Endothelial cell of umbilical vein (primary cell): ENCODE measurements around the gene RPH3AL. TPM values are rescaled to one million over a fixed set of nuclear protein-coding genes. Genes with fewer than 3 reads are reported as not detected.

ENCODE experiments used
- BruUV-seq: library from RNA; stranded (reverse); fragments of 400-500 nt; replicated peaks from 2 replicates; lab custom pipeline; 2021; lab: Mats Ljungman, UMichigan
- CTCF ChIA-PET: fragments of 300-600, 350-600 bp; sonication (Branson Sonifier 250); formaldehyde crosslinking; loops from one replicate; lab custom pipeline; 2021; ENCODE audit warnings: antibody characterized with exemption, inconsistent platforms; lab: Charles Lee
- POLR2A ChIA-PET: fragments of 300-600, 350-600 bp; sonication (Branson Sonifier 250); formaldehyde crosslinking; loops from one replicate; lab custom pipeline; 2021; ENCODE audit warnings: antibody characterized with exemption, inconsistent platforms; lab: Charles Lee
- DNase-seq: peaks from one replicate; pipeline ENCODE4 v3.0.0-alpha.2; 2011; ENCODE audit warnings: low read depth, low spot score
- FAIRE-seq: peaks from 2 replicates; lab custom pipeline; 2011; peaks lifted over from hg19 to GRCh38; lab: Jason Lieb, UNC
- H2AFZ ChIP-seq: 2 replicates; pipeline ENCODE4 v1.6.0; 2012; ENCODE audit warnings: low read depth, low read length, control low read depth, inconsistent platforms
- H3K27ac ChIP-seq: 2 replicates; pipeline ENCODE4 v1.5.1; 2011; ENCODE audit warnings: low read depth, mild to moderate bottlenecking, control low read depth, low read length, moderate library complexity; ENCODE audit not compliant: insufficient read depth
- H3K27me3 ChIP-seq, 2 experiments: 2 replicates each; pipeline versions ENCODE4 v1.6.0 to v1.6.1; 2011; ENCODE audit warnings: low read length in 2 of 2, mixed read lengths in 1 of 2; ENCODE audit not compliant: control insufficient read depth in 2 of 2, insufficient read depth in 2 of 2
- H3K36me3 ChIP-seq, 2 experiments: 2 replicates in 1 of 2; 3 replicates in 1 of 2; pipeline ENCODE4 v1.5.1; 2011; ENCODE audit warnings: low read length in 2 of 2, mild to moderate bottlenecking in 1 of 2, moderate library complexity in 1 of 2; ENCODE audit not compliant: control insufficient read depth in 2 of 2, insufficient read depth in 2 of 2; ENCODE audit errors: extremely low read depth in 1 of 2
- H3K4me1 ChIP-seq: 3 replicates; pipeline ENCODE4 v1.5.1; 2011; ENCODE audit warnings: mild to moderate bottlenecking, low read length; ENCODE audit not compliant: control insufficient read depth, insufficient read depth; ENCODE audit errors: extremely low read depth
- H3K4me2 ChIP-seq: 2 replicates; pipeline ENCODE4 v1.6.1; 2011; ENCODE audit warnings: low read length, control low read depth, mixed read lengths; ENCODE audit not compliant: insufficient read depth
- H3K4me3 ChIP-seq, 3 experiments: fragments of 200-600 bp in 1 of 3; sonication (generic), shearing (Covaris generic) in 1 of 3; replicated peaks in 1 of 3; 2 replicates each; pipeline ENCODE4 v1.5.1; 2011 to 2016; ENCODE audit warnings: control low read depth in 3 of 3, low read length in 3 of 3, mild to moderate bottlenecking in 2 of 3, inconsistent platforms in 1 of 3, low read depth in 1 of 3, moderate library complexity in 1 of 3; ENCODE audit not compliant: insufficient read depth in 1 of 3
- H3K79me2 ChIP-seq: 2 replicates; pipeline ENCODE4 v1.6.0; 2012; ENCODE audit warnings: low read length, inconsistent platforms; ENCODE audit not compliant: control insufficient read depth, insufficient read depth
- H3K9ac ChIP-seq: replicated peaks from 2 replicates; pipeline ENCODE3; 2011; ENCODE audit warnings: low read length, control low read depth; ENCODE audit not compliant: insufficient read depth; ENCODE audit errors: extremely low read depth
- H3K9me1 ChIP-seq: replicated peaks from 3 replicates; pipeline ENCODE4 v1.6.0; 2011; ENCODE audit warnings: mild to moderate bottlenecking, low read length; ENCODE audit not compliant: control insufficient read depth, insufficient read depth; ENCODE audit errors: extremely low read depth
- H3K9me3 ChIP-seq: replicated peaks from 2 replicates; pipeline ENCODE4 v1.5.1; 2012; ENCODE audit warnings: low read length, inconsistent platforms; ENCODE audit not compliant: control insufficient read depth, insufficient read depth
- H4K20me1 ChIP-seq: replicated peaks from 2 replicates; pipeline ENCODE3; 2011; ENCODE audit warnings: mild to moderate bottlenecking, low read length; ENCODE audit not compliant: control insufficient read depth, insufficient read depth; ENCODE audit errors: extremely low read depth
- EZH2 ChIP-seq: IDR thresholded peaks from 2 replicates; pipeline ENCODE4 v1.6.1; 2012; ENCODE audit warnings: borderline replicate concordance, low read depth, mild to moderate bottlenecking, moderate library complexity, low read length, inconsistent platforms; ENCODE audit not compliant: severe bottlenecking
- FOS ChIP-seq: IDR thresholded peaks from 2 replicates; pipeline ENCODE4 v1.6.1; 2011; ENCODE audit warnings: mild to moderate bottlenecking, low read length, moderate library complexity, borderline replicate concordance; ENCODE audit not compliant: insufficient read depth
- GATA2 ChIP-seq: IDR thresholded peaks from 2 replicates; pipeline ENCODE4 v1.7.0; 2011; ENCODE audit warnings: low read depth, mild to moderate bottlenecking, moderate library complexity, mixed read lengths, low read length; ENCODE audit not compliant: insufficient read length, insufficient read depth
- MYC ChIP-seq: IDR thresholded peaks from one replicate; pipeline ENCODE4 v1.6.1; 2011; ENCODE audit warnings: mild to moderate bottlenecking, low read depth, low read length
- POLR2A ChIP-seq: IDR thresholded peaks from 2 replicates; pipeline ENCODE4 v1.6.1; 2012; ENCODE audit warnings: low read depth, mild to moderate bottlenecking, control low read depth, low read length
- POLR2AphosphoS5 ChIP-seq: IDR thresholded peaks from 2 replicates; pipeline ENCODE4 v1.6.1; 2012; ENCODE audit warnings: low read depth, mild to moderate bottlenecking, control low read depth, low read length, moderate library complexity; ENCODE audit not compliant: insufficient read depth
- dilution Hi-C: fragments of 300-500 bp; cut with MboI; formaldehyde crosslinking; loops from one replicate; pipeline ENCODE4 v1.15.0; 2019; ENCODE audit warnings: low sequenced_read_pairs; ENCODE audit not compliant: extremely low pct_ligation_motif_present
- intact Hi-C: fragments of 100-400 bp; cut with micrococcal nuclease; formaldehyde crosslinking; loops from one replicate; pipeline ENCODE4 v1.10.0; 2022
- polyA plus RNA-seq, 4 experiments: library from polyadenylated mRNA; depleted of rRNA in 3 of 4; stranded (reverse) in 3 of 4; unstranded in 1 of 4; fragments of >200 nt; gene quantifications; 2 replicates each; pipeline versions ENCODE4 v1.2.1 to v1.2.3, GENCODE V29; 2011 to 2012; ENCODE audit warnings: missing spikeins in 1 of 4
- total RNA-seq: library from RNA; stranded (reverse); gene quantifications from 2 replicates; pipeline ENCODE4 v1.2.3, GENCODE V29; 2021
- TF ChIP-seq, protein P1 (sequence below): IDR thresholded peaks from 2 replicates; pipeline ENCODE4 v1.6.1; 2011; ENCODE audit not compliant: insufficient read depth, insufficient read length
- TF ChIP-seq, protein P2 (sequence below), 2 donors: IDR thresholded peaks; 1 replicate in 1 of 2; 2 replicates in 1 of 2; pipeline ENCODE4 v1.5.1; 2011; ENCODE audit warnings: low read length in 2 of 2, mild to moderate bottlenecking in 2 of 2, moderate library complexity in 2 of 2, control low read depth in 1 of 2, inconsistent platforms in 1 of 2, low read depth in 1 of 2; ENCODE audit not compliant: insufficient read depth in 1 of 2; ENCODE audit errors: extremely low read depth in 1 of 2

RPH3AL gene
- total and polyA plus RNA-seq, 2 donors (not counting 3 experiments of a cell fraction or from before 2014, with no cell fraction given) = 4.1 to 7.0 TPM

DNA sequence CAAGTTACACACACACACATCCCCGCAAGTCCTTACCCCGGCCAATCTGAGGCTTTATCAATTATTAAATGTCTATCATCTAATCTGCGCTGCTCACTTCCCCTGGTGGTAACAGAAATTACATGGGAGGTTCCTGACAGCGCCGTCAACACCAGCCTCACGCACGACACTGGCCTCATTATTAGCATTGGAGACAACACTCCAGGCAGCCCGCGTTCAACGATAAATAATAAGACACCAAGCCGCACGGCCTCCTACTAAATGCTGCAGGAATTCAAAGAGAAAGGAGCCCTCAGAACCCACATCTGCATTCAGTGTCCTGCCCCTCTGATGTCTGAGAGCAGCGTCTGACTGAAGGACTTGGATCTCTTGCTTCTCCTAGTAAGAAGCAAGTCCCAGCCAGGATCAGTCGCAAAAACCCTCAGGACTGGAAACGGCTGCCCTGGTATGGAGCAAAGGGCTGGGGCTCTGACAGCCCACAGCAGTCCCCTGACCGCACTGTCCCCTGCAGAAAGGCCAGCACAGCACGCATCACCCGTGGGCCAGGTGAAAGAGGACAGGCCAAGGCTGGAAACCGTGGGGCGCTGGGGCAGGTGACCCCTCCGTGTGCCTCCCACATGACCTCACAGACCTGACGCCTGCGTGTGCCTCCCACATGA is 7.6 kb upstream of the RPH3AL start:
- Histone ChIP-seq H3K9me3 (no peaks in the 10 kb centered on the region), H3K4me2 (no peak overlapping the region), H3K4me3 (no peak overlapping the region), H3K9ac (no peak overlapping the region), H2AFZ (no peak overlapping the region), H4K20me1 (no peaks in the 10 kb centered on the region), H3K79me2 (no peaks in the 10 kb centered on the region), H3K4me1 (no peaks in the 10 kb centered on the region), H3K27me3 (no peaks in the 10 kb centered on the region), H3K36me3 (no peaks in the 10 kb centered on the region), H3K9me1 (no peaks in the 10 kb centered on the region), H3K27ac (no peak overlapping the region)
- intact Hi-C loops (no loop called here), dilution Hi-C loops (no loop called here)
- FAIRE-seq (no peak), DNase-seq (no peak)
- TF ChIP-seq POLR2A (no peak), EZH2 (no peak), MYC (no peak), FOS (no peak), GATA2 (no peak), POLR2AphosphoS5 (no peak)
- TF ChIP-seq, protein P1, sequence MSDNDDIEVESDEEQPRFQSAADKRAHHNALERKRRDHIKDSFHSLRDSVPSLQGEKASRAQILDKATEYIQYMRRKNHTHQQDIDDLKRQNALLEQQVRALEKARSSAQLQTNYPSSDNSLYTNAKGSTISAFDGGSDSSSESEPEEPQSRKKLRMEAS = no peak
- TF ChIP-seq, protein P2, sequence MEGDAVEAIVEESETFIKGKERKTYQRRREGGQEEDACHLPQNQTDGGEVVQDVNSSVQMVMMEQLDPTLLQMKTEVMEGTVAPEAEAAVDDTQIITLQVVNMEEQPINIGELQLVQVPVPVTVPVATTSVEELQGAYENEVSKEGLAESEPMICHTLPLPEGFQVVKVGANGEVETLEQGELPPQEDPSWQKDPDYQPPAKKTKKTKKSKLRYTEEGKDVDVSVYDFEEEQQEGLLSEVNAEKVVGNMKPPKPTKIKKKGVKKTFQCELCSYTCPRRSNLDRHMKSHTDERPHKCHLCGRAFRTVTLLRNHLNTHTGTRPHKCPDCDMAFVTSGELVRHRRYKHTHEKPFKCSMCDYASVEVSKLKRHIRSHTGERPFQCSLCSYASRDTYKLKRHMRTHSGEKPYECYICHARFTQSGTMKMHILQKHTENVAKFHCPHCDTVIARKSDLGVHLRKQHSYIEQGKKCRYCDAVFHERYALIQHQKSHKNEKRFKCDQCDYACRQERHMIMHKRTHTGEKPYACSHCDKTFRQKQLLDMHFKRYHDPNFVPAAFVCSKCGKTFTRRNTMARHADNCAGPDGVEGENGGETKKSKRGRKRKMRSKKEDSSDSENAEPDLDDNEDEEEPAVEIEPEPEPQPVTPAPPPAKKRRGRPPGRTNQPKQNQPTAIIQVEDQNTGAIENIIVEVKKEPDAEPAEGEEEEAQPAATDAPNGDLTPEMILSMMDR (IDR thresholded peaks at IDR 0.05; ENCODE audit: extremely low read depth in 1 of 2, insufficient read depth in 1 of 2, low read depth in 1 of 2, low read length in 2 of 2) = no peak
- ChIA-PET POLR2A (no interaction called here), CTCF (no interaction called here)
- no TSS peak for BruUV-seq
